ENCODE measurements around the gene TENM4. TPM values are rescaled to one million over a fixed set of nuclear protein-coding genes. Genes with fewer than 3 reads are reported as not detected.

TENM4 gene
- total and polyA plus RNA-seq, 2 of the 8 experiments (the other 6 are each of a cell fraction or from before 2014, with no cell fraction given), result 3.5 to 7.2 TPM

- peak overlapping the region; percentile 7; the same call in 1 of the 2 replicates for H4K8ac ChIP-seq (ENCODE audit: extremely low read depth, insufficient read depth, low read length)
- H2AFZ ChIP-seq (ENCODE audit: low read length), result no peak overlapping the region
- TF ChIP-seq JUN (IDR thresholded peaks at IDR 0.05; ENCODE audit: low read depth, low read length), result no peak
- TF ChIP-seq CHD1 (IDR thresholded peaks at IDR 0.05; ENCODE audit: low read depth, low read length), result no peak
- no peak for TF ChIP-seq TAF1 (IDR thresholded peaks at IDR 0.05; ENCODE audit: low read depth, low read length)
- TF ChIP-seq, protein P1, sequence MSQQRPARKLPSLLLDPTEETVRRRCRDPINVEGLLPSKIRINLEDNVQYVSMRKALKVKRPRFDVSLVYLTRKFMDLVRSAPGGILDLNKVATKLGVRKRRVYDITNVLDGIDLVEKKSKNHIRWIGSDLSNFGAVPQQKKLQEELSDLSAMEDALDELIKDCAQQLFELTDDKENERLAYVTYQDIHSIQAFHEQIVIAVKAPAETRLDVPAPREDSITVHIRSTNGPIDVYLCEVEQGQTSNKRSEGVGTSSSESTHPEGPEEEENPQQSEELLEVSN (IDR thresholded peaks at IDR 0.05), result no peak
- TF ChIP-seq CBX5 (IDR thresholded peaks at IDR 0.05; ENCODE audit: low read depth, low read length), result no peak
- TF ChIP-seq NANOG (IDR thresholded peaks at IDR 0.05; ENCODE audit: insufficient read depth, low read depth, low read length, poor library complexity, severe bottlenecking), result no peak
- no peak overlapping the region for H3K4me2 ChIP-seq (ENCODE audit: insufficient read depth in 1 of 2, low read depth in 2 of 2, low read length in 2 of 2)
- H4K91ac ChIP-seq (replicated peaks; ENCODE audit: insufficient read length, low read length), result no peak overlapping the region
- H3K18ac ChIP-seq (ENCODE audit: extremely low read depth, low read length), result no peak overlapping the region
- no peak overlapping the region for H4K5ac ChIP-seq (ENCODE audit: insufficient read length, low read depth, low read length)
- H3K36me3 ChIP-seq (ENCODE audit: control insufficient read depth in 2 of 4, insufficient read depth in 4 of 4, low read length in 3 of 4), result no peaks in the 10 kb centered on the region
- H2AK5ac ChIP-seq (ENCODE audit: low read depth, low read length), result no peak overlapping the region
- H2BK120ac ChIP-seq (replicated peaks; ENCODE audit: low read depth, low read length), result no peak overlapping the region
- H2BK15ac ChIP-seq (ENCODE audit: low read length), result no peak overlapping the region
- DNase-seq (ENCODE audit: low read depth in 1 of 2, low spot score in 2 of 2) (no peak), FAIRE-seq (no peak)
- no peak overlapping the region for H3K23ac ChIP-seq (ENCODE audit: insufficient read length)
- H3K27me3 ChIP-seq (replicated peaks in 1 of 4; ENCODE audit: control insufficient read depth in 3 of 4, extremely low read depth in 1 of 4, insufficient read depth in 3 of 4, low read length in 3 of 4), result no peaks in the 10 kb centered on the region
- no peak overlapping the region for H3K56ac ChIP-seq (replicated peaks; ENCODE audit: insufficient read length, low read depth, low read length)
- H3K9ac ChIP-seq (replicated peaks in 1 of 4; ENCODE audit: extremely low read depth in 1 of 4, low read depth in 3 of 4, low read length in 3 of 4), result no peak overlapping the region
- 85% methylated on average over 16 of the region's 16 CpGs; no CpG with 5 or more reads in 1 of the 2 experiments for WGBS, 2 experiments (ENCODE audit: extremely low coverage in 1 of 2, insufficient coverage in 1 of 2, insufficient read length in 1 of 2, insufficient replicate concordance in 2 of 2, low coverage in 1 of 2, low lambda C conversion rate in 2 of 2, missing lambda C conversion rate in 1 of 2)
- no peak overlapping the region for H3K4ac ChIP-seq (replicated peaks; ENCODE audit: insufficient read length, low read depth, low read length)
- H4K20me1 ChIP-seq (replicated peaks in 1 of 2; ENCODE audit: control insufficient read depth in 1 of 2, insufficient read depth in 2 of 2, low read length in 2 of 2), result no peaks in the 10 kb centered on the region
- H3K79me2 ChIP-seq (ENCODE audit: control insufficient read depth in 1 of 2, insufficient read depth in 2 of 2, low read length in 2 of 2), result no peaks in the 10 kb centered on the region
- H3K14ac ChIP-seq (ENCODE audit: insufficient read length), result no peak overlapping the region
- H2BK5ac ChIP-seq (ENCODE audit: low read depth, low read length), result no peak overlapping the region
- no peak overlapping the region for H3K27ac ChIP-seq (ENCODE audit: low read depth, low read length)
- H3K9me3 ChIP-seq (ENCODE audit: insufficient read depth in 2 of 2, low read depth in 1 of 2, low read length in 1 of 2), result no peaks in the 10 kb centered on the region
- peaks cover 0 to 4% (median 3%) of the 10 kb centered on the region in 4 experiments; a peak in 4 of 7 replicates for H3K4me1 ChIP-seq (replicated peaks in 1 of 4; ENCODE audit: control insufficient read depth in 3 of 4, insufficient read depth in 4 of 4, low read length in 3 of 4)
- ChIA-PET CTCF (ENCODE audit: partially characterized antibody) (interaction anchor here (0.6 kb wide), 1 partner anchor 422 kb away, joined by 5 read pairs; no protein-coding TSS in a partner anchor), POLR2A (ENCODE audit: partially characterized antibody) (no interaction called here)
- peak overlapping the region; percentile 65; the same call in 1 of the 2 replicates for H2BK12ac ChIP-seq (ENCODE audit: low read depth, low read length)
- H3K23me2 ChIP-seq (ENCODE audit: low read depth, low read length), result no peaks in the 10 kb centered on the region; the same call in 1 of the 2 replicates
- no peak overlapping the region for H3K4me3 ChIP-seq (ENCODE audit: extremely low read depth in 1 of 4, insufficient read depth in 2 of 4, low read depth in 3 of 4, low read length in 4 of 4)
- H3K79me1 ChIP-seq (ENCODE audit: low read depth, low read length), result no peaks in the 10 kb centered on the region
- H2BK20ac ChIP-seq (ENCODE audit: low read length), result no peak overlapping the region
Measured at GRCh38 chr11:79243422-79244210, 197.2 kb downstream of the TENM4 start.
